Subcutaneous preadipocyte (primary cell): ENCODE results near the gene PRKG1. TPM values are rescaled to one million over a fixed set of nuclear protein-coding genes. Genes with fewer than 3 reads are reported as not detected.

ENCODE experiments used
- small RNA-seq: library from RNA; depleted of rRNA; stranded (forward); fragments of <200 nt; gene quantifications from one replicate; pipeline ENCODE3, GENCODE V24; 2012
- total RNA-seq: library from RNA; depleted of rRNA; stranded (reverse); fragments of >200 nt; gene quantifications from 2 replicates; pipeline ENCODE4 v1.2.3, GENCODE V29; 2012

Gene PRKG1
- total RNA-seq, result 15.6 and 20.6 TPM in 2 replicates

DNA sequence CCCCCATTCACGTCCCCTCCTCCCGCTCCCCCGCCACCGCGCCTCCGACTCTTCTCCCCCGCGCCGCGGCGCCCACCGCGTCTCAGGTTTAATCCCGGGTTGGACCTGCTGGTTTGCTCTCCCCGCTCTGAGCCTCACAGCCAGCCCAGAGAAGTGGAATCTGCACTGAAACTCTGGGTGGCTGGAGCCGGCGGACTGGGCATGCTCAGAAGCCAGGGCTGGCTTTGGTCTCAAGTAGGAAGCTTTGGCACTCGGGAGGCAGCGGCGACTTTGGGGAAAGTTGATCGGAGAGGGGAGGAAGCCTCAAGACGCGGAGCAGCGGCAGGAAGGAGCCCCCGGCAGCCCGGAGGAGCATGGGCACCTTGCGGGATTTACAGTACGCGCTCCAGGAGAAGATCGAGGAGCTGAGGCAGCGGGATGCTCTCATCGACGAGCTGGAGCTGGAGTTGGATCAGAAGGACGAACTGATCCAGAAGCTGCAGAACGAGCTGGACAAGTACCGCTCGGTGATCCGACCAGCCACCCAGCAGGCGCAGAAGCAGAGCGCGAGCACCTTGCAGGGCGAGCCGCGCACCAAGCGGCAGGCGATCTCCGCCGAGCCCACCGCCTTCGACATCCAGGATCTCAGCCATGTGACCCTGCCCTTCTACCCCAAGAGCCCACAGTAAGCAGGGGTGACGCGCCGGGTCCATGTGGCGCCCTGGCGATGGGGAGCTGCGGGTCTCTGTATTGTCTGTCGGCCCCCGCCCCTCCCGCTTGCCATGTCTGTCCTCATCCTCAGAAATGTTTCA lies at the start of gene PRKG1:
Gene PRKG1, plus strand, starts transcription at position 250 of the 791 bp plus-strand sequence.

GRCh38 chr10:51699475-51700227 lies 625.4 kb downstream of the PRKG1 start, which contains the start of gene CSTF2T:
CSTF2T (minus strand) TSS chr10:51699595; CDS start chr10:51699549, 46 bp downstream.

DNA sequence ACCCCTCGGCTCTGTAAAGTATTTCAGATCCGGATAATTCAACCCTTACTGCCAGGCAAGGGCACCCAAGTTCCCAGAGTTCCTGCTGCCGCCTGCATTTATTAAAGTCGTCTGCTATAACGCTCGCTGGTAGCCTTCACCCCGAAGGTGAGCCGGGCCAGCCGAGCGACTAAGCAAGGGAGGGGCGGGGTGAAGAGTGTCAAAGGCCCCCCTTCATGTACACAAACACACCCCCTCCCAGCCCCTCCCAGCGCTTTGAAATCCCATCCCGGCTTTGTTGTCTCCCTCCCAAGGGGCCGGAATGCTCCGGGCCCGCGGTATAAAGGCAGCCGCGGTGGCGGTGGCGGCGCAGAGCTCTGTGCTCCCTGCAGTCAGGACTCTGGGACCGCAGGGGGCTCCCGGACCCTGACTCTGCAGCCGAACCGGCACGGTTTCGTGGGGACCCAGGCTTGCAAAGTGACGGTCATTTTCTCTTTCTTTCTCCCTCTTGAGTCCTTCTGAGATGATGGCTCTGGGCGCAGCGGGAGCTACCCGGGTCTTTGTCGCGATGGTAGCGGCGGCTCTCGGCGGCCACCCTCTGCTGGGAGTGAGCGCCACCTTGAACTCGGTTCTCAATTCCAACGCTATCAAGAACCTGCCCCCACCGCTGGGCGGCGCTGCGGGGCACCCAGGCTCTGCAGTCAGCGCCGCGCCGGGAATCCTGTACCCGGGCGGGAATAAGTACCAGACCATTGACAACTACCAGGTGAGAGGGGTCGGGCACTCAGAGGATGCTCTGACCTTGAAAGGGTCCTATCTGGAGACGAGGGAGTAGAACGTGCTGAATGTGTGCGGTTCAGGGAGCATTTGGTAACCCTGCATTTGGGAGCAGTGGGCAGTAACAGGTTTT lies 1239.9 kb downstream of the PRKG1 start, which contains the start of gene DKK1:
Gene DKK1, plus strand, starts transcription at position 349 of the 889 bp plus-strand sequence. Its CDS starts 154 bp downstream, at position 503.

Small RNAs within 50 kb of the gene (small RNA-seq; reads per million reads assigned to genes)
- 0.77 reads per million, percentile 47 among the genes with 10 or more reads in this experiment for gene MIR605

Other genes with a start within 250 kb of the PRKG1 start
- not detected in 2 replicates for gene A1CF, start 188.9 kb upstream of the PRKG1 start, total RNA-seq